ENCODE results near the gene LMAN2.
A peak's percentile ranks its signal among the peaks of the same experiment; 100 is the strongest.

Gene LMAN2, protein sequence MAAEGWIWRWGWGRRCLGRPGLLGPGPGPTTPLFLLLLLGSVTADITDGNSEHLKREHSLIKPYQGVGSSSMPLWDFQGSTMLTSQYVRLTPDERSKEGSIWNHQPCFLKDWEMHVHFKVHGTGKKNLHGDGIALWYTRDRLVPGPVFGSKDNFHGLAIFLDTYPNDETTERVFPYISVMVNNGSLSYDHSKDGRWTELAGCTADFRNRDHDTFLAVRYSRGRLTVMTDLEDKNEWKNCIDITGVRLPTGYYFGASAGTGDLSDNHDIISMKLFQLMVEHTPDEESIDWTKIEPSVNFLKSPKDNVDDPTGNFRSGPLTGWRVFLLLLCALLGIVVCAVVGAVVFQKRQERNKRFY

DNA sequence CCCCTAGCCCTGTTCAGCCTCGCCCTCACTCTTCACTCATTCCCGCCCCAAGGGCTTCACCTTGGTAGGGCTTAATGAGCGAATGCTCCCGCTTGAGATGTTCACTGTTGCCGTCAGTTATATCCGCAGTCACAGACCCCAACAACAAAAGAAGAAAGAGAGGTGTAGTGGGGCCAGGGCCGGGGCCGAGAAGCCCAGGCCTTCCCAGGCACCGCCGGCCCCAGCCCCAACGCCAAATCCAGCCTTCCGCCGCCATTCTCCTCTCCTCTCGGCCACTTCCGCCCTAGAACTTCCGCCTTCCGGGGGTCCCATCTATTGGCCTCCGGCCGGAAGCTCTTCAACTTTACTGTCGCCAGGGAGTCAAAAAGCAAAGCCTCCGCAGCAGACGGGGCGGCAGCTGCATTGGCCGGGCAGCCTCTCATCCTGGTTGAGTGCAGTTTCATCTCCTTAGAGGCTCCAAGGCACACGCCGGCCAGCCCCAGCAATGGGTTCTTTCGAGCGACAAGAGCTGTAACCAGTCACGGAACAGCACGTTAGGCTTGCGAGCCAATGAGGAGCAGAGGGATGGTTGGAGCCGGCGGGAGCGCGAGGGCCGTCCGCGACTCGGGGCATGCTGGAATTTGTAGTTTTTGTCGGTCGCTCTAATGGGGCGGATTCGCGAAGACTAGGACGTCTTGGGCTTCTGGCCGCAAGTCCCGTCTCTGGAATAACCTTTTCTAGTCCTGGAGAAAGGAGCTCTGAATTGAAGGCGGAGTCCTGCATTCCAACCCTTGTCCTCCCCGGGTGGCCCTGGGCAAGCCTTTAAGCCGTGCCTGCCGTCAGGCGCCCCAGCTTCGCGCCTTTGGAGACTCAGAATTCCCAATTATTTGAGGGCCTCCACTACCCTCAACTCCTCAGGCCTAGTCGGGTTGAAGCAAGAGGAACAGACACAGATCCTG, at the start of gene LMAN2:
TSS of gene LMAN2 (minus strand) at position 277 of the 938 bp plus-strand sequence. CDS start at position 256, 21 bp downstream.
- peak; percentile 97 for DNase-seq

GRCh38 chr5:177399997-177400868, 48.8 kb upstream of the LMAN2 start, which contains the start of gene PFN3:
TSS of gene PFN3 (minus strand) at chr5:177400661. CDS start at chr5:177400576, 85 bp downstream.
- no peak for DNase-seq

DNA sequence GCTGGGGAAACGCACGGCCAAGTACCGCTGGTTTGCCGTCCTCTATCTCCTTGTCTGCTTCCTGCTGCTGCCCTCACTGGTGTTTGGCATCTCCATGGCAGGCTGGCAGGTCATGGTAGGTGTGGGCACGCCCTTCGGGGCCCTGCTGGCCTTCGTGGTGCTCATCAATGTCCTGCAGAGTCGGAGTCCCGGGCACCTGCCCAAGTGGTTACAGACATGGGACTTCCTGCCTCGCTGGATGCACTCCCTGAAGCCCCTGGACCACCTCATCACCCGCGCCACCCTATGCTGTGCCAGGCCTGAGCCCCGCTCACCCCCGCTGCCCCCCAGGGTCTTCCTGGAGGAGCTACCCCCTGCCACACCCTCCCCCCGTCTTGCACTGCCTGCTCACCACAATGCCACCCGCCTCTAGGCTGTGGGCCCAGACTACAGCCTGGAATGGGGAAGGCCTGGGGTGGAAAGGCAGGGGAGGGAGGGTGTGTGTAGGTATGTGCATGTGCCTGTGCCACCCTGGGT, 46.5 kb upstream of the LMAN2 start:
- DNase-seq, result no peak

GRCh38 chr5:177396807-177397206, 45.3 kb upstream of the LMAN2 start:
- DNase-seq, result no peak

- DNase-seq, result no peak
Measured at GRCh38 chr5:177396078-177396477, 44.6 kb upstream of the LMAN2 start.

DNA sequence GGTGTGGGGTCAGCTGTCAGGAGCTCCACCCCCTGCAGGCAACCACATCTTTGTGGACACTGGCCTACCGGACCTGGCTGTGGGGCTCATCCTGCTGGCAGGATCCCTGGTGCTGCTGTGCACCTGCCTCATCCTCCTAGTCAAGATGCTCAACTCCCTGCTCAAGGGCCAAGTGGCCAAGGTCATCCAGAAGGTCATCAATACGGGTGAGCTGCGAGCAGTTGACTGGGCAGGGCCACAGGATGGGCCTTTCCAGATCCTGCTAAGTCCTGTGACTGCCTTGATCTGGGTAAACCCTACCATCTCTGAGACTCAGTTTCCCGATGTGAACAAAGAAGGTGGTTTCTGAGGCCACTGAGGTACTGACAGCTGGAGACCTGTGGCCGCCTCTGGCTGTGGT, 42.5 kb upstream of the LMAN2 start:
- no peak for DNase-seq

- DNase-seq, result no peak
Measured at GRCh38 chr5:177393206-177393765, 41.8 kb upstream of the LMAN2 start.

GRCh38 chr5:177392765-177393164, 41.3 kb upstream of the LMAN2 start:
- no peak for DNase-seq

- peak; percentile 92 for DNase-seq
Measured at GRCh38 chr5:177390363-177391300, 39.2 kb upstream of the LMAN2 start.

- peak; percentile 93 for DNase-seq
Measured at GRCh38 chr5:177389241-177390169, 38.0 kb upstream of the LMAN2 start.

- no peak for DNase-seq
Measured at GRCh38 chr5:177388521-177389052, 37.1 kb upstream of the LMAN2 start.

DNA sequence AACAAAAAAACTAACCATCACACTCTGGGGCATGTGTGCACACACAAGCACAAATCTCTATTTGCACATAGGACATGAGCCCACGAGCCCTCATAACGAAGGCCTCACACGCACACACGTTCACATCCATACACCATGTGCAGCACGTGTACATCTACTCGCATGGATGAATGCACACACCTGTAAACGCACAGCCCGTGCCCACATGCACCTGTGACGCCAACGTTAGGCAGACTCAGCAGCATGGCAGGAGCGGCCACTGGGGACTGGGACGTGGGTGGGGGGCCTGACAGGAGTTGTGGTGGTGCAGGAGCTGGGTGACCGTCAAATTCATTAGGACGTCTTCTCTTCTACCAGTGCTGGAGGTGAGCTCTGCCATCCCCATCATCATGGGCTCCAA, 35.9 kb upstream of the LMAN2 start:
- no peak for DNase-seq

DNA sequence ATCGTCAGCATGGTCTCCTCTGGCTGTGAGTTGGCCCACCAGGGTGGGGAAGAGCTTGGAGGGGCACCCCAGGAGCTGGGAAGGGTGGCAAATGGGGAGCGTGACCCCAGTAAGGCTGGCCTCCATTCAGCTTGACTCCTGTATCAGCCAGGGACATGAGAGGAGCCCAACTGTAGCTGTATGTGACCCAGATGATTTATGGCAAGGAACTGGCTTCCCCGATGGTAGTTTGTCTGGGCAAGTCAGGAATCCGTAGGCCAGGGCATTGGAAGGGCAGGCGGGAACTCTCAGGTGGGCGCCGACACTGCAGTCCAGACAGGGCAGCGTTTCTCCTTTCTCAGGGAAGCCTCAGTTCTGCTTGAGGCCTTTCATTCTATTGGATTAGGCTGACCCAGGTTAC, 35.1 kb upstream of the LMAN2 start:
- DNase-seq, result no peak

DNA sequence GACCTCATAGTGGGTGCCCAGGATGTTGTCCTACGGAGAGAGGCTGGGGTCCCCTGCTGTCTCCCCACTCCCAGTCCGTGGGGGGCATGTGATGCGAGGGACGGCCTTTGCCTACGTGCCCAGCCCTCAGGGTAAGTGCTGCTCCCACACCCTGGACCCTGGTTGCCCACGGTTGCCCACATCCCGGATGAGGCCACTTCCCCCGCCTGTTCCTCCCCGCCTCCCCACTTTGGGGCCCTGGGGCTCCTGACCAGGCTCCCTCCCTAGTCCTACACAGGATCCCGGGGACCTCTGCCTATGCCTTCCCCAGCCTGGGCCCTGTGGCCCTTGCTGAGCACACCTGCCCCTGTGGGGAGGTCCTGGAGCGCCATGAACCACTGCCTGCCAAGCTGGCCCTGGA, 34.3 kb upstream of the LMAN2 start:
- no peak for DNase-seq

GRCh38 chr5:177384134-177384533, 32.7 kb upstream of the LMAN2 start, which contains the start of gene SLC34A1:
TSS of gene SLC34A1 (plus strand) at chr5:177384434. CDS start at chr5:177385742, 1,308 bp downstream.
- DNase-seq, result no peak

- no peak for DNase-seq
Measured at GRCh38 chr5:177383181-177383580, 31.7 kb upstream of the LMAN2 start.

- DNase-seq, result no peak
Measured at GRCh38 chr5:177382423-177383029, 31.1 kb upstream of the LMAN2 start.

DNA sequence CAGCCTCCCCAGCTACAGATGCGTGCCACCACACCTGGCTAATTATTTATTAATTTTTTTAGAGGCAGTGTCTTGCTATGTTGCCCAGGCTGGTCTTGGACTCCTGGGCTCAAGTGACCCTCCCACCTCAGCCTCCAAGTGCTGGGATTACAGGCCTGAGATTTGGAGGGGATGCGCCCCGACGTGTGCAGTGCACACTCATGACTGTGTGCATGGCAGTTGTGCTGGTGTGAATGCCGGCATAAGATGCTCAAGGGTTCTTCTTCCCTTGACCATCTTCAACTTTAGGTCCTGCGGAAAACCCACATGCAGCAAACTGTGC, 29.3 kb upstream of the LMAN2 start:
- no peak for DNase-seq
